Measurements from ENCODE around the gene F12.

The F12 gene

DNA sequence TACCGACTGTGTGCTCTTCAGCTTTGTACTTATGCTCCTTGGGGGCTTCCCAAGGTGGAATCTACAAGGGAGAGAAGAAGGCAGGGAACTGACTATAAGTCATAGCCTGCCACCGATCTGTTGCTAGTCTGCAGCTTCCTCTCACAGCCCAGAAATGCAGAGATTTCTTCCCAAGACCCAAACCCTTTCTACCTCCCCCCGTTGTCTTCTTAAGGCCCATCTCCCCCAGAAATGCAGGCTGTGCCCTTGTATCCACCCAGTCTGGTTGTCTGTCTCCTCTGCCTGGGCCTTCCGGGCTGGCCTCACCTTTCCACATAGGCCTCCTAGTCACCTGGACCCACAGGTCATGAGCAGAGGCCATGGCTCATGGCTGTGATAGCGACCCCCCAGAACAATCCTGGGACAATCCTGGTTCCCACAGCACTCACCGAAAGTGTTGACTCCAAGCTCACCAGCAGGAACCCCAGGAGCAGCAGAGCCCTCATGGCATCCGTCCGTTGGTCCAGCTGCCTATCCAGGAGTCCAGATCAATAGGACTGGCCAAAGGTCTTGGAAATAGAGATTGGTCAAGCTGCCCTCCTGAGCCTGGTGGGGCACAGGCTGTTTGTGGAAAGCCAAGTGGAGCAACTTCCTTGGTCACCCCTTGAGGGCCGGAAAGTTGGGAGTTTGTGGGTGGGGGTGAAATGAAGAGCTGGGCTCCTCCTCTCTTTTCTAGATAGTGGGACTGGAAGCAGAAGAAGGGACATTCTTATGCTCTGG is at the start of gene F12:
F12 (minus strand) TSS at position 522 of the 759 bp plus-strand sequence; CDS start at position 485, 37 bp downstream.
- no peak within 1 kb of the TSS for H3K9ac ChIP-seq (ENCODE audit: low read length in 5 of 5)
- no peaks in the 10 kb centered on the region for H3K36me3 ChIP-seq (ENCODE audit: control insufficient read depth in 5 of 5, insufficient read depth in 5 of 5, low read length in 5 of 5)
- peaks cover 0 to 4% (median 0%) of the 10 kb centered on the region in 5 donors for H3K27me3 ChIP-seq (ENCODE audit: control insufficient read depth in 5 of 5, insufficient read depth in 4 of 5, low read length in 5 of 5)
- H3K4me3 ChIP-seq (ENCODE audit: low read depth in 1 of 5, low read length in 5 of 5), result no peak within 1 kb of the TSS
- H3K4me1 ChIP-seq (ENCODE audit: control insufficient read depth in 5 of 5, insufficient read depth in 5 of 5, low read length in 5 of 5), result peaks cover 0 to 17% (median 8%) of the 10 kb centered on the region in 5 donors
- H3K9me3 ChIP-seq (ENCODE audit: control insufficient read depth in 5 of 5, low read length in 5 of 5), result no peaks in the 10 kb centered on the region
- no peak within 1 kb of the TSS for H3K27ac ChIP-seq (ENCODE audit: low read depth, low read length)

DNA sequence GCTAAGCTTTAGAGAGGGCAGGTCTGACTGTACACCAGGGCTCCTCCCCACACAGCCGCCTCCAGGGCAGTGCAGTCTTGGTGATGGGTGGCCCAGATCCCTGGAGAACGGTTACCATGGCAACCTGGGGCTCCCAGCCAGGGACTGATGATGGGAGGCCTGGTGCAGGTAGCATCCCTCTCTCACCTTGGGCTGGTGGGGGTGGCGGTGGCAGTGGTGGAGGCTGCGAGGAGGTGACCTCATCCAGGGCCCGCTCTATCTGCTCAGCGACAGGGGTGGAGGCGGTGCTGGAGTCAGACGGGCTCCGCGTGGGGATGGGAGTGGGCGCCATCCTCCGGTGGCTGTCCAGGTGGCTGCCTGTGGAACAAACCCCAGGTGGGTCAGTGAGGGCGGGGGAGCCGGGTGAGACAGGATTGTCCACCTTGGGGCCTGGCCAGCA is 49.6 kb upstream of the F12 start:
- Histone ChIP-seq H3K4me1 (ENCODE audit: control insufficient read depth in 5 of 5, insufficient read depth in 5 of 5, low read length in 5 of 5) (peaks cover 0 to 48% (median 42%) of the 10 kb centered on the region in 5 donors), H3K9me3 (ENCODE audit: control insufficient read depth in 5 of 5, low read length in 5 of 5) (no peaks in the 10 kb centered on the region)

DNA sequence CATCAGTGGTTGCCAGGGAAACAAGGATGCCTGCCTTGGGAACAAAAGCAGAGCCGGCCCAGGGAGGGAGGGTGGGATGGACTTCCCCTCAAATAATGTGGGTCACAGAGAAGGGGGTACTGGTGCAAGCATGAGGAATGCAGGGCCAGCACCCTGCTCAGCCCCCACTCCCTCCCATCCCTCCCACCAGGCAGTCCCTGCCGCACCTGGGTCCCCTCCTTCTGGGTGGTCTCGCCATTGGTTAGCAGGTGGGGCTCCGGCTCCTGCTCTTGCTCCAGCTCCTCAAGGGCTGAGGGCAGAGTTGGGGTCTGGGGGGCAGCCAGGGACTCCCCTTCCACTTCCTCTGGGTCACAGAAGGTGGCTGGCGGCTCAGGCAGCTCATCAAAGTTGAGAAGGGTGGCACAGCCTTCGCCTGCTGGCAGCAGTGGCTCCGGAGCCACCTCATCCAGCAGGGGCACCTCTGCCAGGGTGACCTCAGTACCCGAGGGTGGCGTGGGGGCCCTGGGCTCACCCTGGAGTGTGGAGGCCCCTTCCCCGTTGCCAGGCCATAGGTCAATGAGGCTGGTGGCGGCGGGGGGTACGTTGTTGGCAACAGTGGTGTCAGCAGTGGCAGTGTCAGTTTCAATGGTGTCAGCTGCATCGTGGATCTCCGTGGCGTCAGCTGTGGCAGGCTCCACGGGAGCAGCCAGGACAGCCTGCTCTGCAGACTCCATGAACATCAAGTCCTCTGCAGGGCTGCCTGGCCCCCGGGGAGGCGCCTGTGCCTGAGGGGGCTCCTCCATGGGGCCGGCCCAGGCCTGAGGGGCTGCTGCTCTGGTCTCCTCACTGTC is 48.7 kb upstream of the F12 start:
- Histone ChIP-seq H3K9ac (ENCODE audit: low read length in 5 of 5) (no peak overlapping the region), H3K4me1 (ENCODE audit: control insufficient read depth in 5 of 5, insufficient read depth in 5 of 5, low read length in 5 of 5) (peaks cover 0 to 51% (median 45%) of the 10 kb centered on the region in 5 donors), H3K4me3 (ENCODE audit: low read depth in 1 of 5, low read length in 5 of 5) (no peak overlapping the region), H3K27ac (ENCODE audit: low read depth, low read length) (no peak overlapping the region), H3K36me3 (ENCODE audit: control insufficient read depth in 5 of 5, insufficient read depth in 5 of 5, low read length in 5 of 5) (peaks cover 0 to 29% (median 22%) of the 10 kb centered on the region in 5 donors), H3K27me3 (ENCODE audit: control insufficient read depth in 5 of 5, insufficient read depth in 4 of 5, low read length in 5 of 5) (peaks cover 0 to 8% (median 5%) of the 10 kb centered on the region in 5 donors), H3K9me3 (ENCODE audit: control insufficient read depth in 5 of 5, low read length in 5 of 5) (no peaks in the 10 kb centered on the region)

More for the DNA sequence above, 49.6 kb upstream of the F12 start:
- Histone ChIP-seq H3K9ac (ENCODE audit: low read length in 5 of 5) (no peak overlapping the region), H3K27me3 (ENCODE audit: control insufficient read depth in 5 of 5, insufficient read depth in 4 of 5, low read length in 5 of 5) (peaks cover 0 to 2% (median 0%) of the 10 kb centered on the region in 5 donors), H3K36me3 (ENCODE audit: control insufficient read depth in 5 of 5, insufficient read depth in 5 of 5, low read length in 5 of 5) (peaks cover 0 to 29% (median 22%) of the 10 kb centered on the region in 5 donors), H3K4me3 (ENCODE audit: low read depth in 1 of 5, low read length in 5 of 5) (no peak overlapping the region), H3K27ac (ENCODE audit: low read depth, low read length) (no peak overlapping the region)

DNA sequence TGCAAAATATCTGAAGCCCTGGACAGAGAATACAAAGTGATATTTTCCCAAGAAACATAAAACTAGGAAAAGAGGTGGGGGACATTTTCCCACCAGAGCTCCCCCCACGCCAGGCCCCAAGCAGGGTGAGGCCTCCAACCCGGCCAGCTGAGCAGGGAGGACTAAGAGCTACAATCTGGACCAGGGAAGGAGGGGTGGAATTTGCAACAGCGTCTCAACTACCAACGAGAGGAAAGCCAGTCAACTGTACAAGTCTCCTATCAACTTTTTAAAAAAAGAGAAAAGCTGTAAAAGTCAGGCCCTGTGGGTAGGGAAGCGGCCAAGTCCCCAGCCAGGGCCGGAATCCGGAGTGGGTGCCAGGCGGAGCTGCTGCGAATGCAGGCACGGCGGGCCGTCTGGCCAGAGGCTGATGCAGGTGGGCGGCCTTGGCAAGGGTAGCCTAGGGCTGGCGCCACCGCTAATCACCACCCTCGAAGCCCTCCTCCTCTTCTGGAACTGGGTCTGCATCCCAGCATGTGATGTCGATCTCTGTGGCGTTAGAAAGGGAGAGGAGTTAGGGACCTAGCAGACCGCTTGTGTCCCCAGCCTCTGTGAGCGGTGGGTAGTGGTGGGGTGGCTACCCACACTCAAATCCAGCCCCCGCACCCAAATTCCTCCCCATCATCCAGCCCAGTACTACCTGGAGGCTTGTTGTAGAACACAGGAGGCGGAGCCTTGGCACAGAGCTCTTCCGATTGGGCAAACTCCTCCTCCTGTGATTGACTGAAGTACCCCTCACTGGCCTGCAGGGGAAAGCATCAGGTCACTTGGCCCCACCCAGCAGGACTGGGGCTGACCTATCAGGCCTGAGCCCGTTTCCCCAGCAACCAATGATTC is 47.9 kb upstream of the F12 start:
- Histone ChIP-seq H3K9ac (ENCODE audit: low read length in 5 of 5) (no peak overlapping the region), H3K27me3 (ENCODE audit: control insufficient read depth in 5 of 5, insufficient read depth in 4 of 5, low read length in 5 of 5) (peaks cover 8 to 16% (median 8%) of the 10 kb centered on the region in 5 donors), H3K9me3 (ENCODE audit: control insufficient read depth in 5 of 5, low read length in 5 of 5) (no peaks in the 10 kb centered on the region), H3K4me3 (ENCODE audit: low read depth in 1 of 5, low read length in 5 of 5) (no peak overlapping the region), H3K36me3 (ENCODE audit: control insufficient read depth in 5 of 5, insufficient read depth in 5 of 5, low read length in 5 of 5) (peaks cover 0 to 29% (median 22%) of the 10 kb centered on the region in 5 donors), H3K4me1 (ENCODE audit: control insufficient read depth in 5 of 5, insufficient read depth in 5 of 5, low read length in 5 of 5) (peaks cover 0 to 45% (median 40%) of the 10 kb centered on the region in 5 donors), H3K27ac (ENCODE audit: low read depth, low read length) (peak overlapping the region; percentile 37)

DNA sequence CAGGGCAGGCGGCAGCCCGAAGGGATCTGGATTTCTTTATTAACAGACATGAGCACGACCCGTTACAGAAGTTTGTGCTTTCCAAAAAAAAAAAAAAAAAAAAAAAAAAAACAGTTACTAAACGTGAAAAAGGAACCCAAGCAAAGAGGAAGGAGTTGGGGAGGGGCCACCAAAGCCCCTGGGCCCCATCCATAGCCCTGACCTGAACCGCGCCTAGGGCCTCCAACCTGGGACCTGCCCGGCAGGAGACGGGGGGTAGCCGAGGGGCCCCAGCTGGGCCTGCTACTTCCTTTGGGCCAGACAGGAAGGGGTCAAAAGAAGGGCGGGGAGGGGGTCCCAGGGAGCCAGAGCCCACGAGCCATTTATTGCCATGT is 47.2 kb upstream of the F12 start:
- Histone ChIP-seq H3K9ac (ENCODE audit: low read length in 5 of 5) (no peak overlapping the region), H3K9me3 (ENCODE audit: control insufficient read depth in 5 of 5, low read length in 5 of 5) (no peaks in the 10 kb centered on the region), H3K36me3 (ENCODE audit: control insufficient read depth in 5 of 5, insufficient read depth in 5 of 5, low read length in 5 of 5) (peaks cover 0 to 29% (median 22%) of the 10 kb centered on the region in 5 donors), H3K4me3 (ENCODE audit: low read depth in 1 of 5, low read length in 5 of 5) (no peak overlapping the region), H3K4me1 (ENCODE audit: control insufficient read depth in 5 of 5, insufficient read depth in 5 of 5, low read length in 5 of 5) (peaks cover 0 to 38% (median 34%) of the 10 kb centered on the region in 5 donors), H3K27me3 (ENCODE audit: control insufficient read depth in 5 of 5, insufficient read depth in 4 of 5, low read length in 5 of 5) (peaks cover 8 to 19% (median 11%) of the 10 kb centered on the region in 5 donors), H3K27ac (ENCODE audit: low read depth, low read length) (peak overlapping the region; percentile 37)

DNA sequence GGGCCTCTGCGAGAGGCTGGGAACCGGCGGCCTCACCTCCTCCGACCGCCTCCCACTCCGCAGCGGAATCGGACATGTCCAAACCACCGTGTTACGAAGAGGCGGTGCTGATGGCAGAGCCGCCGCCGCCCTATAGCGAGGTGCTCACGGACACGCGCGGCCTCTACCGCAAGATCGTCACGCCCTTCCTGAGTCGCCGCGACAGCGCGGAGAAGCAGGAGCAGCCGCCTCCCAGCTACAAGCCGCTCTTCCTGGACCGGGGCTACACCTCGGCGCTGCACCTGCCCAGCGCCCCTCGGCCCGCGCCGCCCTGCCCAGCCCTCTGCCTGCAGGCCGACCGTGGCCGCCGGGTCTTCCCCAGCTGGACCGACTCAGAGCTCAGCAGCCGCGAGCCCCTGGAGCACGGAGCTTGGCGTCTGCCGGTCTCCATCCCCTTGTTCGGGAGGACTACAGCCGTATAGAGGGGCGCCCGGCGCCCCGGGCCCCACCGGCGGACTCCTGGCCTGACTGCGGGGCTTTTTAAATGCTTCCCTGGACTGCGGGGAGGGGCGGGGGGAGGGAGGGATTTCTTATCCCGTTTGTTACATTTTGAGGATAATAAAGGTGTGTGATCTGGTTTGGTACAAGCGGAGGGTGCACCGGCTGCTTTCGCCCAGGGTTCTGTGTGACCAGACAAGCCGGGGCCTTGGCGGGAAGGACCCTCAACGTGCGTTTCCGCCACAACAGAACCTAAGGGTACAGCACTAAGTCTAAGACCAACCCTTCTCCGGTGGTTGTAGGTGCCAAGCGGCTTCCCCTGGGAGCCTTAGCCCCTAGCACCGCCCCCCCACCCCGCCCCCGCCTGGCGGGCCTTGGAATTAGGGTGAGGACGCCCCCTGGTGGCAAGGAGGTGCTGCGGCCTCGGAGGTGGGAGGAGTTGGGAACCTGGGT is 46.6 kb upstream of the F12 start:
- Histone ChIP-seq H3K4me1 (ENCODE audit: control insufficient read depth in 5 of 5, insufficient read depth in 5 of 5, low read length in 5 of 5) (peaks cover 0 to 34% (median 33%) of the 10 kb centered on the region in 5 donors), H3K36me3 (ENCODE audit: control insufficient read depth in 5 of 5, insufficient read depth in 5 of 5, low read length in 5 of 5) (peaks cover 0 to 27% (median 22%) of the 10 kb centered on the region in 5 donors), H3K27ac (ENCODE audit: low read depth, low read length) (peak overlapping the region; percentile 46), H3K9ac (ENCODE audit: low read length in 5 of 5) (peak overlapping the region in 4 of 5 donors; percentile 17 to 69 (median 45)), H3K27me3 (ENCODE audit: control insufficient read depth in 5 of 5, insufficient read depth in 4 of 5, low read length in 5 of 5) (peaks cover 11 to 22% (median 13%) of the 10 kb centered on the region in 5 donors), H3K9me3 (ENCODE audit: control insufficient read depth in 5 of 5, low read length in 5 of 5) (no peaks in the 10 kb centered on the region), H3K4me3 (ENCODE audit: low read depth in 1 of 5, low read length in 5 of 5) (peak overlapping the region; percentile 57 to 76 (median 65))

DNA sequence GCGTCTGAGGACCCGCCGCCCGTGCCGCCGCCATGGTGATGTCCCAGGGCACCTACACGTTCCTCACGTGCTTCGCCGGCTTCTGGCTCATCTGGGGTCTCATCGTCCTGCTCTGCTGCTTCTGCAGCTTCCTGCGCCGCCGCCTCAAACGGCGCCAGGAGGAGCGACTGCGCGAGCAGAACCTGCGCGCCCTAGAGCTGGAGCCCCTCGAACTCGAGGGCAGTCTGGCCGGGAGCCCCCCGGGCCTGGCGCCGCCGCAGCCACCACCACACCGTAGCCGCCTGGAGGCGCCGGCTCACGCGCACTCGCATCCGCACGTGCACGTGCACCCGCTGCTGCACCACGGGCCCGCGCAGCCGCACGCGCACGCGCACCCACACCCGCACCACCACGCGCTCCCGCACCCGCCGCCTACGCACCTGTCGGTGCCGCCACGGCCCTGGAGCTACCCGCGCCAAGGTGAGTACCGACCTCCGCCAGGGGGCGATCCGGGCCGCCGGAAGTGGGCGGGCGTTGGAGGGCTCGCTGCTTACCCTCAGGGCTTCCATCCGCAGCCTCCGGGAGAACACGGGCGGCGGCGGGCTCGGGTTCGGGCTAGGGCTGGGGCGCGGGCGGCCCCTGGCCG is 45.8 kb upstream of the F12 start:
- Histone ChIP-seq H3K27me3 (ENCODE audit: control insufficient read depth in 5 of 5, insufficient read depth in 4 of 5, low read length in 5 of 5) (peaks cover 18 to 26% (median 19%) of the 10 kb centered on the region in 5 donors), H3K9me3 (ENCODE audit: control insufficient read depth in 5 of 5, low read length in 5 of 5) (no peaks in the 10 kb centered on the region), H3K9ac (ENCODE audit: low read length in 5 of 5) (peak overlapping the region in 4 of 5 donors; percentile 22 to 69 (median 46)), H3K4me1 (ENCODE audit: control insufficient read depth in 5 of 5, insufficient read depth in 5 of 5, low read length in 5 of 5) (peaks cover 0 to 34% (median 33%) of the 10 kb centered on the region in 5 donors), H3K36me3 (ENCODE audit: control insufficient read depth in 5 of 5, insufficient read depth in 5 of 5, low read length in 5 of 5) (peaks cover 0 to 23% (median 19%) of the 10 kb centered on the region in 5 donors), H3K27ac (ENCODE audit: low read depth, low read length) (peak overlapping the region; percentile 46), H3K4me3 (ENCODE audit: low read depth in 1 of 5, low read length in 5 of 5) (peak overlapping the region in 4 of 5 donors; percentile 57 to 76 (median 68))

DNA sequence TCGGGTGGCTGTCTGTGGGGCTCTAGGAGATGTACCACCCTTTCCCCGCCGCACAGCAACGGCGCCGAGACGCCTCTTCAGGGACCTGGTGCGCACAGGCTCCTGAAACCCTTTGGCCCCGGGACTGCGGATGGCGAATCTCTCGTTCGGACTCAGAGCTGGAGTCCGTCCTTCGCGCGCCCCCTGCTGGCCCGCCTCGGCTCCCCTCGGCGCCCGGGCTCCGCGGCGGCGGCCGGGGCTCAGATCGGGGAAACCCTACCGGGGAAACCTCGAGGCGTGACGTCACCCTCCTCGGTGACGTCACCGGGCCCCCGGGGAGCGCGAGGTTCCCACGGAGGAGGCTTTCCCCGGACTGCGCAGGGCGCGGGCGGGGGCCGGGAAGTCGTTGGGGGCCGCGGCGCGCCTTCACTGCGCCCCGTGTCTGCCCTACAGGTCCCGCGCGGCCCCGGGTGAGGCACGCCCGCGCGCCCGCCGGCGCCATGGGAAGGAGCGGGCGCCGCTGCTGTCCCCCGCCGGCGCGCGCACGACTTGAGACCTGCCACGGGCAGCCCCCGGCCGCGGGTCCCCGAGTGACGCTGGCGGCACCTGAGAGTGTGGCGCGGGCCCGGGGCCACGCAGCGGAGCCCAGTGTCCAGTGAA is 45.2 kb upstream of the F12 start:
- peak overlapping the region; percentile 46 for H3K27ac ChIP-seq (ENCODE audit: low read depth, low read length)
- peak overlapping the region in 3 of 5 donors; percentile 22 to 62 (median 55) for H3K9ac ChIP-seq (ENCODE audit: low read length in 5 of 5)
- peaks cover 23 to 33% (median 26%) of the 10 kb centered on the region in 5 donors for H3K27me3 ChIP-seq (ENCODE audit: control insufficient read depth in 5 of 5, insufficient read depth in 4 of 5, low read length in 5 of 5)
- peak overlapping the region in 4 of 5 donors; percentile 57 to 76 (median 68) for H3K4me3 ChIP-seq (ENCODE audit: low read depth in 1 of 5, low read length in 5 of 5)
- H3K9me3 ChIP-seq (ENCODE audit: control insufficient read depth in 5 of 5, low read length in 5 of 5), result no peaks in the 10 kb centered on the region
- peaks cover 0 to 34% (median 33%) of the 10 kb centered on the region in 5 donors for H3K4me1 ChIP-seq (ENCODE audit: control insufficient read depth in 5 of 5, insufficient read depth in 5 of 5, low read length in 5 of 5)
- H3K36me3 ChIP-seq (ENCODE audit: control insufficient read depth in 5 of 5, insufficient read depth in 5 of 5, low read length in 5 of 5), result peaks cover 0 to 17% (median 14%) of the 10 kb centered on the region in 5 donors

Measured in subcutaneous abdominal adipose tissue (tissue), 5 donors.